OCI-LY7 (cell line): ENCODE measurements around the gene PITPNC1. TPM values are rescaled to one million over a fixed set of nuclear protein-coding genes. Genes with fewer than 3 reads are reported as not detected.

Source experiments
- BruUV-seq: library from RNA; stranded (reverse); fragments of 400-500 nt; replicated peaks from 2 replicates; lab custom pipeline; 2021; lab: Mats Ljungman, UMichigan
- CTCF ChIA-PET: fragments of 300-600 bp; sonication (Branson Sonifier 250); formaldehyde crosslinking; loops from one replicate; lab custom pipeline; 2022; ENCODE audit warnings: antibody characterized with exemption; ENCODE audit not compliant: unreplicated experiment; lab: Charles Lee
- POLR2A ChIA-PET: fragments of 300-600 bp; sonication (Branson Sonifier 250); formaldehyde crosslinking; loops from one replicate; lab custom pipeline; 2022; ENCODE audit warnings: antibody characterized with exemption; lab: Charles Lee
- DNase-seq: peaks from one replicate; pipeline ENCODE4 v3.0.0-alpha.2; 2015; ENCODE audit warnings: low spot score
- H2AFZ ChIP-seq: fragments of 200-600 bp; sonication (generic), shearing (Covaris generic); 2 replicates; pipeline ENCODE4 v1.6.1; 2014; ENCODE audit warnings: mild to moderate bottlenecking, antibody characterized with exemption, low read length, moderate library complexity
- H3K27ac ChIP-seq: fragments of 200-600 bp; sonication (generic); 2 replicates; pipeline ENCODE4 v1.5.1; 2014; ENCODE audit warnings: mixed run types, low read depth, mild to moderate bottlenecking, moderate library complexity, low read length, inconsistent platforms; ENCODE audit not compliant: poor library complexity, severe bottlenecking
- H3K36me3 ChIP-seq: fragments of 200-600 bp; sonication (generic); 2 replicates; pipeline ENCODE4 v1.6.1; 2014; ENCODE audit warnings: mild to moderate bottlenecking, antibody characterized with exemption, low read length, moderate library complexity, mixed read lengths; ENCODE audit not compliant: insufficient read depth
- H3K4me1 ChIP-seq: fragments of 200-600 bp; sonication (generic); 2 replicates; pipeline ENCODE4 v1.5.1; 2014; ENCODE audit warnings: mild to moderate bottlenecking, low read length; ENCODE audit not compliant: insufficient read depth, poor library complexity, severe bottlenecking
- H3K4me2 ChIP-seq: fragments of 200-600 bp; sonication (generic); 2 replicates; pipeline ENCODE4 v1.6.1; 2014; ENCODE audit warnings: mild to moderate bottlenecking, low read length
- H3K4me3 ChIP-seq: fragments of 200-600 bp; sonication (generic); 2 replicates; pipeline ENCODE4 v1.5.1; 2014; ENCODE audit warnings: mild to moderate bottlenecking, low read depth, low read length; ENCODE audit not compliant: poor library complexity, severe bottlenecking
- H3K79me2 ChIP-seq: fragments of 200-600 bp; sonication (generic); 2 replicates; pipeline ENCODE4 v1.6.1; 2016; ENCODE audit warnings: low read depth, mild to moderate bottlenecking, low read length, moderate library complexity, mixed read lengths; ENCODE audit not compliant: insufficient read depth
- H3K9me2 ChIP-seq: fragments of 200-600 bp; sonication (generic); 2 replicates; pipeline ENCODE4 v1.6.1; 2016; ENCODE audit warnings: mild to moderate bottlenecking, low read length, mixed read lengths; ENCODE audit not compliant: insufficient read depth
- H3K9me3 ChIP-seq: fragments of 200-600 bp; sonication (generic); 2 replicates; pipeline ENCODE4 v1.6.1; 2014; ENCODE audit warnings: mild to moderate bottlenecking, mixed run types, low read length, mixed read lengths
- H4K20me1 ChIP-seq: fragments of 200-600 bp; sonication (generic); 2 replicates; pipeline ENCODE4 v1.6.1; 2014; ENCODE audit warnings: mild to moderate bottlenecking, antibody characterized with exemption, low read length, moderate library complexity, mixed read lengths; ENCODE audit not compliant: insufficient read depth
- EZH2phosphoT487 ChIP-seq: fragments of 200-600 bp; sonication (generic); IDR thresholded peaks from 2 replicates; pipeline ENCODE4 v1.6.1; 2018; ENCODE audit warnings: low read depth, borderline replicate concordance, mild to moderate bottlenecking, mixed run types, antibody characterized with exemption, low read length, moderate library complexity, mixed read lengths
- intact Hi-C: fragments of 100-400 bp; cut with micrococcal nuclease; formaldehyde crosslinking; loops from one replicate; pipeline ENCODE4 v1.10.0; 2022; ENCODE audit not compliant: unreplicated experiment
- total RNA-seq, 2 experiments: library from RNA; depleted of rRNA in 1 of 2; stranded (reverse); fragments of >200 nt in 1 of 2; shearing (Covaris generic) in 1 of 2; gene quantifications; 2 replicates each; pipeline ENCODE4 v1.2.3, GENCODE V29; 2014 to 2022
- TF ChIP-seq, protein P1 (sequence below): fragments of 200-600 bp; sonication (generic); conservative IDR thresholded peaks from 2 replicates; pipeline ENCODE4 v1.5.1; 2014; ENCODE audit warnings: mild to moderate bottlenecking, antibody characterized with exemption, low read length, moderate library complexity, mixed read lengths

The PITPNC1 gene
- total RNA-seq, 2 experiments from 2014 or later: 14.3 to 21.1 TPM

GRCh38 chr17:67364847-67365737, 12.0 kb upstream of the PITPNC1 start:
- no peak for DNase-seq
- peaks cover 22% of the 10 kb centered on the region; the same call in 1 of the 2 replicates for H4K20me1 ChIP-seq
- H3K4me1 ChIP-seq: peaks cover 37% of the 10 kb centered on the region

GRCh38 chr17:67365738-67366192, 11.3 kb upstream of the PITPNC1 start:
- intact Hi-C loops: no loop called here
- peak overlapping the region; percentile 50 for H3K27ac ChIP-seq
- CTCF ChIA-PET: no interaction called here
- H2AFZ ChIP-seq: peak overlapping the region; percentile 98; the same call in 1 of the 2 replicates
- H3K79me2 ChIP-seq: peaks cover 55% of the 10 kb centered on the region
- H3K9me3 ChIP-seq: no peaks in the 10 kb centered on the region
- DNase-seq: peak; percentile 41
- peaks cover 16% of the 10 kb centered on the region; the same call in 1 of the 2 replicates for H4K20me1 ChIP-seq
- no TSS peak for BruUV-seq
- H3K4me1 ChIP-seq: peaks cover 33% of the 10 kb centered on the region
- peaks cover 28% of the 10 kb centered on the region for H3K36me3 ChIP-seq
- H3K4me3 ChIP-seq: peak overlapping the region; percentile 90
- POLR2A ChIA-PET: interaction anchor here (0.6 to 1.4 kb wide), 3 partner anchors 11 to 452 kb away, joined by 3 to 4 read pairs (median 3); no protein-coding TSS in a partner anchor
- TF ChIP-seq, protein P1, sequence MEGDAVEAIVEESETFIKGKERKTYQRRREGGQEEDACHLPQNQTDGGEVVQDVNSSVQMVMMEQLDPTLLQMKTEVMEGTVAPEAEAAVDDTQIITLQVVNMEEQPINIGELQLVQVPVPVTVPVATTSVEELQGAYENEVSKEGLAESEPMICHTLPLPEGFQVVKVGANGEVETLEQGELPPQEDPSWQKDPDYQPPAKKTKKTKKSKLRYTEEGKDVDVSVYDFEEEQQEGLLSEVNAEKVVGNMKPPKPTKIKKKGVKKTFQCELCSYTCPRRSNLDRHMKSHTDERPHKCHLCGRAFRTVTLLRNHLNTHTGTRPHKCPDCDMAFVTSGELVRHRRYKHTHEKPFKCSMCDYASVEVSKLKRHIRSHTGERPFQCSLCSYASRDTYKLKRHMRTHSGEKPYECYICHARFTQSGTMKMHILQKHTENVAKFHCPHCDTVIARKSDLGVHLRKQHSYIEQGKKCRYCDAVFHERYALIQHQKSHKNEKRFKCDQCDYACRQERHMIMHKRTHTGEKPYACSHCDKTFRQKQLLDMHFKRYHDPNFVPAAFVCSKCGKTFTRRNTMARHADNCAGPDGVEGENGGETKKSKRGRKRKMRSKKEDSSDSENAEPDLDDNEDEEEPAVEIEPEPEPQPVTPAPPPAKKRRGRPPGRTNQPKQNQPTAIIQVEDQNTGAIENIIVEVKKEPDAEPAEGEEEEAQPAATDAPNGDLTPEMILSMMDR: no peak
- TF ChIP-seq EZH2phosphoT487: no peak
- peak overlapping the region; percentile 73 for H3K4me2 ChIP-seq
- no peaks in the 10 kb centered on the region for H3K9me2 ChIP-seq

More at GRCh38 chr17:67364847-67365737, 12.0 kb upstream of the PITPNC1 start:
- peak overlapping the region; percentile 90 for H3K4me3 ChIP-seq
- H3K79me2 ChIP-seq: peaks cover 62% of the 10 kb centered on the region
- peak overlapping the region; percentile 50 for H3K27ac ChIP-seq
- ChIA-PET CTCF (no interaction called here), POLR2A (interaction anchor here (0.6 to 1.4 kb wide), 2 partner anchors 11 to 13 kb away, joined by 3 to 4 read pairs; no protein-coding TSS in a partner anchor)
- H3K4me2 ChIP-seq: peak overlapping the region; percentile 73
- no TSS peak for BruUV-seq
- TF ChIP-seq, protein P1: no peak
- TF ChIP-seq EZH2phosphoT487: no peak
- H3K9me2 ChIP-seq: no peaks in the 10 kb centered on the region
- H3K9me3 ChIP-seq: no peaks in the 10 kb centered on the region
- H2AFZ ChIP-seq: no peak overlapping the region
- H3K36me3 ChIP-seq: peaks cover 34% of the 10 kb centered on the region
- intact Hi-C loops: no loop called here
